Measurements from ENCODE around the gene CDON.

Gene CDON

GRCh38 chr11:126100716-126101115 is 38.0 kb upstream of the CDON start:
- Histone ChIP-seq H4K8ac (ENCODE audit: low read depth, low read length) (no peak overlapping the region), H3K4me1 (ENCODE audit: control insufficient read depth in 1 of 2, insufficient read depth in 2 of 2, low read length in 2 of 2) (peaks cover 24 to 39% of the 10 kb centered on the region in 2 experiments), H3K27me3 (ENCODE audit: insufficient read depth, low read length) (no peaks in the 10 kb centered on the region), H3K9me3 (ENCODE audit: insufficient read depth, low read depth, low read length) (no peaks in the 10 kb centered on the region), H2AK5ac (ENCODE audit: low read length) (no peak overlapping the region), H3K79me1 (ENCODE audit: low read length) (peaks cover 5% of the 10 kb centered on the region), H3K18ac (ENCODE audit: low read length) (no peak overlapping the region), H3K4me2 (ENCODE audit: low read length) (no peak overlapping the region), H3K23ac (ENCODE audit: low read length) (no peak overlapping the region), H2BK12ac (ENCODE audit: low read length) (peak overlapping the region; percentile 27), H4K12ac (ENCODE audit: low read depth, low read length) (no peak overlapping the region), H3K14ac (ENCODE audit: low read length) (no peak overlapping the region), H2AFZ (ENCODE audit: insufficient read depth, low read length, poor library complexity) (no peak overlapping the region), H3K79me2 (ENCODE audit: control insufficient read depth, insufficient read depth, low read length, poor library complexity) (no peaks in the 10 kb centered on the region), H2BK5ac (ENCODE audit: low read depth, low read length, poor library complexity) (no peak overlapping the region), H4K91ac (ENCODE audit: low read depth, low read length) (no peak overlapping the region), H2BK120ac (ENCODE audit: insufficient read depth, low read length, poor library complexity) (no peak overlapping the region), H3K9ac (ENCODE audit: low read length) (no peak overlapping the region), H3K4me3 (ENCODE audit: low read depth, low read length) (no peak overlapping the region), H3K27ac (ENCODE audit: low read depth, low read length) (no peak overlapping the region), H3K4ac (ENCODE audit: low read depth, low read length) (no peak overlapping the region), H3K36me3 (ENCODE audit: control insufficient read depth in 1 of 2, insufficient read depth in 2 of 2, low read length in 2 of 2) (no peaks in the 10 kb centered on the region)
- no CpG with 5 or more reads among the region's 5 CpGs for WGBS (ENCODE audit: extremely low coverage, insufficient coverage, insufficient read length)
- no peak for DNase-seq

- no peak overlapping the region for H2BK5ac ChIP-seq (ENCODE audit: low read depth, low read length, poor library complexity)
- no CpG with 5 or more reads among the region's 7 CpGs for WGBS (ENCODE audit: extremely low coverage, insufficient coverage, insufficient read length)
- H3K27ac ChIP-seq (ENCODE audit: low read depth, low read length) = no peak overlapping the region
Measured at GRCh38 chr11:126098204-126098769, 35.6 kb upstream of the CDON start.

GRCh38 chr11:126095745-126096144 is 33.1 kb upstream of the CDON start:
- H3K23ac ChIP-seq (ENCODE audit: low read length) = no peak overlapping the region
- no peak overlapping the region for H3K14ac ChIP-seq (ENCODE audit: low read length)
- H3K9ac ChIP-seq (ENCODE audit: low read length) = no peak overlapping the region
- H4K91ac ChIP-seq (ENCODE audit: low read depth, low read length) = no peak overlapping the region
- DNase-seq = no peak
- no peak overlapping the region for H2BK5ac ChIP-seq (ENCODE audit: low read depth, low read length, poor library complexity)
- no peaks in the 10 kb centered on the region for H3K27me3 ChIP-seq (ENCODE audit: insufficient read depth, low read length)
- no peak overlapping the region for H4K12ac ChIP-seq (ENCODE audit: low read depth, low read length)
- H3K9me3 ChIP-seq (ENCODE audit: insufficient read depth, low read depth, low read length) = no peaks in the 10 kb centered on the region
- no peak overlapping the region for H2AK5ac ChIP-seq (ENCODE audit: low read length)
- peaks cover 3 to 4% of the 10 kb centered on the region in 2 experiments for H3K4me1 ChIP-seq (ENCODE audit: control insufficient read depth in 1 of 2, insufficient read depth in 2 of 2, low read length in 2 of 2)
- H2AFZ ChIP-seq (ENCODE audit: insufficient read depth, low read length, poor library complexity) = no peak overlapping the region
- H3K79me1 ChIP-seq (ENCODE audit: low read length) = no peaks in the 10 kb centered on the region
- no peak overlapping the region for H3K4ac ChIP-seq (ENCODE audit: low read depth, low read length)
- no peak overlapping the region for H4K8ac ChIP-seq (ENCODE audit: low read depth, low read length)
- no peak overlapping the region for H3K27ac ChIP-seq (ENCODE audit: low read depth, low read length)
- H3K18ac ChIP-seq (ENCODE audit: low read length) = no peak overlapping the region
- H2BK120ac ChIP-seq (ENCODE audit: insufficient read depth, low read length, poor library complexity) = no peak overlapping the region
- H3K4me2 ChIP-seq (ENCODE audit: low read length) = no peak overlapping the region
- no peak overlapping the region for H3K4me3 ChIP-seq (ENCODE audit: low read depth, low read length)
- no peak overlapping the region for H2BK12ac ChIP-seq (ENCODE audit: low read length)
- H3K79me2 ChIP-seq (ENCODE audit: control insufficient read depth, insufficient read depth, low read length, poor library complexity) = no peaks in the 10 kb centered on the region
- WGBS (ENCODE audit: extremely low coverage, insufficient coverage, insufficient read length) = no CpG with 5 or more reads among the region's 4 CpGs
- H3K36me3 ChIP-seq (ENCODE audit: control insufficient read depth in 1 of 2, insufficient read depth in 2 of 2, low read length in 2 of 2) = no peaks in the 10 kb centered on the region

More at GRCh38 chr11:126098204-126098769, 35.6 kb upstream of the CDON start:
- Histone ChIP-seq H3K18ac (ENCODE audit: low read length) (no peak overlapping the region), H2AFZ (ENCODE audit: insufficient read depth, low read length, poor library complexity) (no peak overlapping the region), H3K36me3 (ENCODE audit: control insufficient read depth in 1 of 2, insufficient read depth in 2 of 2, low read length in 2 of 2) (no peaks in the 10 kb centered on the region), H3K79me1 (ENCODE audit: low read length) (no peaks in the 10 kb centered on the region), H3K79me2 (ENCODE audit: control insufficient read depth, insufficient read depth, low read length, poor library complexity) (no peaks in the 10 kb centered on the region), H3K27me3 (ENCODE audit: insufficient read depth, low read length) (no peaks in the 10 kb centered on the region), H3K23ac (ENCODE audit: low read length) (no peak overlapping the region), H2BK12ac (ENCODE audit: low read length) (no peak overlapping the region), H2BK120ac (ENCODE audit: insufficient read depth, low read length, poor library complexity) (peak overlapping the region; percentile 20), H3K14ac (ENCODE audit: low read length) (no peak overlapping the region), H3K4ac (ENCODE audit: low read depth, low read length) (no peak overlapping the region), H3K4me1 (ENCODE audit: control insufficient read depth in 1 of 2, insufficient read depth in 2 of 2, low read length in 2 of 2) (peaks cover 12 to 21% of the 10 kb centered on the region in 2 experiments), H4K12ac (ENCODE audit: low read depth, low read length) (no peak overlapping the region), H3K4me3 (ENCODE audit: low read depth, low read length) (no peak overlapping the region), H4K8ac (ENCODE audit: low read depth, low read length) (no peak overlapping the region), H3K9me3 (ENCODE audit: insufficient read depth, low read depth, low read length) (no peaks in the 10 kb centered on the region), H4K91ac (ENCODE audit: low read depth, low read length) (no peak overlapping the region), H3K9ac (ENCODE audit: low read length) (no peak overlapping the region), H3K4me2 (ENCODE audit: low read length) (no peak overlapping the region), H2AK5ac (ENCODE audit: low read length) (no peak overlapping the region)
- DNase-seq = no peak

- H2AK5ac ChIP-seq (ENCODE audit: low read length) = no peak overlapping the region
- no peak overlapping the region for H4K12ac ChIP-seq (ENCODE audit: low read depth, low read length)
- H2BK5ac ChIP-seq (ENCODE audit: low read depth, low read length, poor library complexity) = no peak overlapping the region
- H3K14ac ChIP-seq (ENCODE audit: low read length) = no peak overlapping the region
- no peak overlapping the region for H4K8ac ChIP-seq (ENCODE audit: low read depth, low read length)
- no CpG with 5 or more reads among the region's 5 CpGs for WGBS (ENCODE audit: extremely low coverage, insufficient coverage, insufficient read length)
- H3K27ac ChIP-seq (ENCODE audit: low read depth, low read length) = no peak overlapping the region
- H3K9me3 ChIP-seq (ENCODE audit: insufficient read depth, low read depth, low read length) = no peaks in the 10 kb centered on the region
- H3K4me2 ChIP-seq (ENCODE audit: low read length) = no peak overlapping the region
- H2AFZ ChIP-seq (ENCODE audit: insufficient read depth, low read length, poor library complexity) = no peak overlapping the region
- H3K4me1 ChIP-seq (ENCODE audit: control insufficient read depth in 1 of 2, insufficient read depth in 2 of 2, low read length in 2 of 2) = peaks cover 6 to 9% of the 10 kb centered on the region in 2 experiments
- no peak overlapping the region for H3K23ac ChIP-seq (ENCODE audit: low read length)
- no peak overlapping the region for H3K4me3 ChIP-seq (ENCODE audit: low read depth, low read length)
- no peak overlapping the region for H3K4ac ChIP-seq (ENCODE audit: low read depth, low read length)
- peak overlapping the region; percentile 13 for H4K91ac ChIP-seq (ENCODE audit: low read depth, low read length)
- no peak overlapping the region for H2BK12ac ChIP-seq (ENCODE audit: low read length)
- no peak overlapping the region for H2BK120ac ChIP-seq (ENCODE audit: insufficient read depth, low read length, poor library complexity)
- no peak overlapping the region for H3K18ac ChIP-seq (ENCODE audit: low read length)
- H3K36me3 ChIP-seq (ENCODE audit: control insufficient read depth in 1 of 2, insufficient read depth in 2 of 2, low read length in 2 of 2) = no peaks in the 10 kb centered on the region
- no peaks in the 10 kb centered on the region for H3K27me3 ChIP-seq (ENCODE audit: insufficient read depth, low read length)
- H3K79me1 ChIP-seq (ENCODE audit: low read length) = peaks cover 2% of the 10 kb centered on the region
- H3K9ac ChIP-seq (ENCODE audit: low read length) = no peak overlapping the region
- peak in 1 of 2 donors; percentile 2 for DNase-seq
- no peaks in the 10 kb centered on the region for H3K79me2 ChIP-seq (ENCODE audit: control insufficient read depth, insufficient read depth, low read length, poor library complexity)
Measured at GRCh38 chr11:126090452-126090851, 27.8 kb upstream of the CDON start.
